ENCODE results near the gene FGF6. TPM values are rescaled to one million over a fixed set of nuclear protein-coding genes. Genes with fewer than 3 reads are reported as not detected.

FGF6 gene
- total RNA-seq, 1 donor = not detected

GRCh38 chr12:4441355-4442335, 4.0 kb downstream of the FGF6 start:
- no peaks in the 10 kb centered on the region for H3K4me1 ChIP-seq (ENCODE audit: insufficient read depth, low read length)
- no peak overlapping the region for H2AFZ ChIP-seq (ENCODE audit: low read length)
- no peaks in the 10 kb centered on the region for H3K79me2 ChIP-seq (ENCODE audit: insufficient read depth, low read length)
- no peak overlapping the region for H3K4me3 ChIP-seq (ENCODE audit: insufficient read depth, low read length)
- TF ChIP-seq CTCF (IDR thresholded peaks at IDR 0.05; ENCODE audit: extremely low read depth, low read depth, low read length) = no peak
- H3K4me2 ChIP-seq (ENCODE audit: insufficient read depth, low read length) = no peak overlapping the region
- no peak for DNase-seq (ENCODE audit: insufficient read length, low spot score, missing footprints)
- no peaks in the 10 kb centered on the region for H4K20me1 ChIP-seq (ENCODE audit: insufficient read depth, low read length)
- H3K36me3 ChIP-seq (ENCODE audit: insufficient read depth, low read length) = no peaks in the 10 kb centered on the region
- no peak overlapping the region for H3K27ac ChIP-seq (ENCODE audit: low read depth, low read length)
- no peaks in the 10 kb centered on the region for H3K9me3 ChIP-seq (ENCODE audit: low read depth, low read length)
- no peaks in the 10 kb centered on the region for H3K27me3 ChIP-seq (ENCODE audit: insufficient read depth, low read length)

GRCh38 chr12:4440187-4440941, 5.3 kb downstream of the FGF6 start:
- Histone ChIP-seq H3K27ac (ENCODE audit: low read depth, low read length) (no peak overlapping the region), H3K4me3 (ENCODE audit: insufficient read depth, low read length) (no peak overlapping the region), H3K36me3 (ENCODE audit: insufficient read depth, low read length) (no peaks in the 10 kb centered on the region), H3K9me3 (ENCODE audit: low read depth, low read length) (no peaks in the 10 kb centered on the region), H3K4me1 (ENCODE audit: insufficient read depth, low read length) (no peaks in the 10 kb centered on the region), H3K79me2 (ENCODE audit: insufficient read depth, low read length) (no peaks in the 10 kb centered on the region), H2AFZ (ENCODE audit: low read length) (no peak overlapping the region), H4K20me1 (ENCODE audit: insufficient read depth, low read length) (no peaks in the 10 kb centered on the region), H3K27me3 (ENCODE audit: insufficient read depth, low read length) (no peaks in the 10 kb centered on the region), H3K4me2 (ENCODE audit: insufficient read depth, low read length) (no peak overlapping the region)
- no peak for DNase-seq (ENCODE audit: insufficient read length, low spot score, missing footprints)
- no peak for TF ChIP-seq CTCF (IDR thresholded peaks at IDR 0.05; ENCODE audit: extremely low read depth, low read depth, low read length)

GRCh38 chr12:4439736-4440135, 5.9 kb downstream of the FGF6 start:
- H3K79me2 ChIP-seq (ENCODE audit: insufficient read depth, low read length) = no peaks in the 10 kb centered on the region
- H3K4me3 ChIP-seq (ENCODE audit: insufficient read depth, low read length) = no peak overlapping the region
- no peaks in the 10 kb centered on the region for H3K4me1 ChIP-seq (ENCODE audit: insufficient read depth, low read length)
- H2AFZ ChIP-seq (ENCODE audit: low read length) = no peak overlapping the region
- no peak overlapping the region for H3K4me2 ChIP-seq (ENCODE audit: insufficient read depth, low read length)
- H3K36me3 ChIP-seq (ENCODE audit: insufficient read depth, low read length) = no peaks in the 10 kb centered on the region
- DNase-seq (ENCODE audit: insufficient read length, low spot score, missing footprints) = no peak
- no peak overlapping the region for H3K27ac ChIP-seq (ENCODE audit: low read depth, low read length)
- no peak for TF ChIP-seq CTCF (IDR thresholded peaks at IDR 0.05; ENCODE audit: extremely low read depth, low read depth, low read length)
- no peaks in the 10 kb centered on the region for H4K20me1 ChIP-seq (ENCODE audit: insufficient read depth, low read length)
- no peaks in the 10 kb centered on the region for H3K27me3 ChIP-seq (ENCODE audit: insufficient read depth, low read length)
- no peaks in the 10 kb centered on the region for H3K9me3 ChIP-seq (ENCODE audit: low read depth, low read length)

Measured in osteoblast (primary cell).